ENCODE data around the gene NOS1.

GRCh38 chr12:117279606-117280005 lies 81.8 kb downstream of the NOS1 start:
- TF ChIP-seq EZH2 (IDR thresholded peaks at IDR 0.05; ENCODE audit: borderline replicate concordance, low read depth, low read length, poor library complexity, severe bottlenecking) = no peak
- no peak for TF ChIP-seq CTCF (conservative IDR thresholded peaks at IDR 0.05; ENCODE audit: low read depth, low read length)

All from A673 (cell line).